IPS DF 19.7 (cell line): ENCODE measurements around the gene RAC3.

Experiments
- DNase-seq: peaks from one replicate; pipeline ENCODE4 v3.0.0-alpha.2; 2013; ENCODE audit warnings: low read depth, low spot score

Gene RAC3

GRCh38 chr17:82012640-82013295, 18.7 kb upstream of the RAC3 start:
- no peak for DNase-seq

GRCh38 chr17:82013341-82013740, 18.1 kb upstream of the RAC3 start:
- no peak for DNase-seq

- DNase-seq = no peak
Observed at GRCh38 chr17:82013772-82014321, 17.6 kb upstream of the RAC3 start.

- DNase-seq = no peak
Observed at GRCh38 chr17:82014432-82014831, 17.0 kb upstream of the RAC3 start.

- no peak for DNase-seq
Observed at GRCh38 chr17:82014971-82015310, 16.5 kb upstream of the RAC3 start.

GRCh38 chr17:82015311-82015971, 16.0 kb upstream of the RAC3 start:
- no peak for DNase-seq

GRCh38 chr17:82016061-82016874, 15.2 kb upstream of the RAC3 start:
- DNase-seq = no peak

- no peak for DNase-seq
Observed at GRCh38 chr17:82016875-82017459, 14.5 kb upstream of the RAC3 start.

GRCh38 chr17:82017612-82018151, 13.8 kb upstream of the RAC3 start:
- no peak for DNase-seq

GRCh38 chr17:82018152-82018988, 13.1 kb upstream of the RAC3 start:
- no peak for DNase-seq

- no peak for DNase-seq
Observed at GRCh38 chr17:82018989-82019689, 12.3 kb upstream of the RAC3 start.

- DNase-seq = no peak
Observed at GRCh38 chr17:82019690-82020571, 11.5 kb upstream of the RAC3 start.

GRCh38 chr17:82020572-82021106, 10.8 kb upstream of the RAC3 start:
- no peak for DNase-seq

GRCh38 chr17:82021107-82021899, 10.2 kb upstream of the RAC3 start:
- no peak for DNase-seq

- DNase-seq = no peak
Observed at GRCh38 chr17:82021900-82022309, 9.6 kb upstream of the RAC3 start.

GRCh38 chr17:82022310-82022980, 9.0 kb upstream of the RAC3 start, which contains the start of gene CENPX:
Gene CENPX (minus strand): TSS chr17:82022878. CDS start chr17:82022861, 17 bp downstream.
- DNase-seq = no peak

- DNase-seq = peak; percentile 94
Observed at GRCh38 chr17:82022981-82023446, 8.5 kb upstream of the RAC3 start, which contains the start of gene LRRC45. Gene LRRC45 (plus strand): TSS chr17:82023305. CDS start chr17:82023644, 339 bp downstream.
